Activated CD4-positive, alpha-beta T cell treated with anti-CD3 and anti-CD28 coated beads, Interleukin-2, Interleukin-6, amounts not matched to agents 100 ng/mL and 50 ng/mL, durations not matched to agents 16 hours and 8 hours (primary cell): ENCODE data around the gene MPP7.

Source experiments
- DNase-seq: peaks from one replicate; pipeline ENCODE4 v3.0.0-alpha.2; 2020

MPP7 gene

GRCh38 chr10:28304032-28304571 lies 1.2 kb upstream of the MPP7 start:
- no peak for DNase-seq

DNA sequence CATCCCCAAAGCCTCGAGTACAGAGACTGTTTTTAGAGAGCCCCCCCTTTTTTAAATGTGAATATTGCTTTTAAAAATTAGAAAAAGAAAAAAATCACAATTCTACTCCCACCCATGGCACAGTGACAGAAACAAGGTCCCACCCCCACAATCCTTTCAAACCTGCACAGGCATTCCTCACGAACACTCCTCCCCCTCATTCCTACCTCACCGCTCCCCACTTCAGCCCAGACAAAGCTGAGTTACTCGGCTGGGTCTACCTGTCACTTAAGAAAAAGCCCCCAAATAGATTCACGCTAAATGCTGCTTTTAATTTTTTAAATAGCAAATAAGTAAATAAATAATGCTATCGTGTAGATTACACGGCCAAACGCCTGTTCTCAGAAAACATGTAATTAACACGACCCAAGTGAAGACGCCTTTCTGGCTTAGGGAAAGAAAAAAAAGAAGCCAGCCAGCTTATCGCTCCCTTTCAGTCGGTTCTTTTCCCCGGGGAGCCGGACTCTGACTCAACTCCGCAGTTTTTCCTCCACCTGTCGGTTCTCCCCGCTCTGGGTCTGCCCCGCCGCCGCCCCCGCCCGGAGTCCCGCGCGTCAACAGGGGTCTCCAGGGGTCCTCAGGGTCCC lies 739 bp downstream of the MPP7 start:
- no peak for DNase-seq

- peak; percentile 16 for DNase-seq
Observed at GRCh38 chr10:28300027-28300426, 2.8 kb downstream of the MPP7 start.

- peak; percentile 55 for DNase-seq
Observed at GRCh38 chr10:28298951-28299350, 3.9 kb downstream of the MPP7 start.

GRCh38 chr10:28296023-28296422 lies 6.8 kb downstream of the MPP7 start:
- no peak for DNase-seq

DNA sequence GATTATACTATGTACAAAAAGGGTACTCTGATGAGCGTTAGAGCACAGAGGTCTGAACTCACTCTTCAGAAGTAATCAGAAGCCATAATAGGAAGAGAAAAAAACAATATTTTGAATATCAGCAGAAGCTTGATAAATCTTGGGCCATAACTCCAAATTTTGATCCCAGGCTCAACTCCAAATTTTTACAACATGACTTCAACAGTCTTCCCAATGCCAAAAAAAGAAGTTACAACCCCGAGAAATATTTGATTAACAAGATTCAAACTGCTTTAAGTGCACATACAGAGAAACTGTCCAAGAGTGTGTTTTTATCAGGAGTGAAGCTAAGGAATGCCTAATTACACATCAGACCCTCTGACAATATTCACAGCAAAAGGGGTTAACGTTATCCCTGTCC lies 7.5 kb downstream of the MPP7 start:
- DNase-seq = no peak

DNA sequence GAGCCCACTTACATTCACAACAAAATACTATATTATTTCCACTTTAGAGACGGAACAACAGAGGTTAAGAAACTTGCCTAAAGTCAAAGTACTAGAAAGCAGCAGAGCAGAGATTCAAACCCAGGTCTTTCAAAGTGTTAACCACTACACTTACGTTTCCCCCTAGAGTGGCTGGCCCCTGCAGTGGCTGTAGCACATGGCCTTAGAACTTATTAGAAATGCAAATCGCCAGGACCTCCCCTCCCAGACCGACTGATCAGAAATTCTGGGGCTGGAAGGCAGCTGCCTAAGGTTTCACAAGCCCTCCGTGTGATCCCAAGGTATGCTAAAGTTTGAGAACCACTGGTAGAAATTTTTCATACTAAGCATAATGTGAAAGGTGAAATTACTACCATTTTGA lies 8.1 kb downstream of the MPP7 start:
- no peak for DNase-seq

DNA sequence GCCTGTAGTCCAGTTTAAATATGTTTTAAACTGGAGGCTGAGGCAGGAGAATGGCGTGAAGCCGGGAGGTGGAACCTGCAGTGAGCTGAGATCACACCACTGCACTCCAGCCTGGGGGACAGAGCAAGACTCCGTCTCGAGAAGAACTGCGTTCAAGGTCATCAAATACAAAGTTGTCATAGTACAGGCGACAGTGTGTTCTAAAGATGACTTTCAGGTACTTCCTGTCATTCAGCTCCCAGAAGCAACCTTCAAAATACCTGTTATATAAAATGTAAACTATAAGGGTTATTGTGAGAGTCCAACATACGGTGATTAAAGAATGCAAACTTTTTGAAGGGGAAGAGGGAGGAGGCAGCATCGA lies 8.7 kb downstream of the MPP7 start:
- DNase-seq = no peak

- no peak for DNase-seq
Observed at GRCh38 chr10:28293236-28294168, 9.4 kb downstream of the MPP7 start.

DNA sequence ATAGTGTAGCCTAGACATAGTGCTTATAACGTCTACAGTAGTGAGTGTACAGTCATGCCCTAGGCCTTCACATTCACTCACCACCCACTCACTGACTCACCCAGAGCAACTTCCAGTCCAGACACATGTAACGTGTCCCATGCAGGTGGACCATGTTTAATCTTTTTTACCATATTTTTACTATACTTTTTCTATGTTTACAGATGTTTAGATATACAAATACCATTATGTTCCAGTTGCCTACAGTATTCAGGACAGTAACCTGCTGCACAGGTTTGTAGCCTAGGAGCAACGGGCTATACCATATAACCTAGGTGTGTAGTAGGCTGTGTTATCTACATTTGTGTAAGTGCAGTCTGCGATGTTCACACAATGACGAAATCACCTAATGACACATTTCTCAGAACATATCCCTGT lies 11.0 kb downstream of the MPP7 start:
- DNase-seq = peak; percentile 30

DNA sequence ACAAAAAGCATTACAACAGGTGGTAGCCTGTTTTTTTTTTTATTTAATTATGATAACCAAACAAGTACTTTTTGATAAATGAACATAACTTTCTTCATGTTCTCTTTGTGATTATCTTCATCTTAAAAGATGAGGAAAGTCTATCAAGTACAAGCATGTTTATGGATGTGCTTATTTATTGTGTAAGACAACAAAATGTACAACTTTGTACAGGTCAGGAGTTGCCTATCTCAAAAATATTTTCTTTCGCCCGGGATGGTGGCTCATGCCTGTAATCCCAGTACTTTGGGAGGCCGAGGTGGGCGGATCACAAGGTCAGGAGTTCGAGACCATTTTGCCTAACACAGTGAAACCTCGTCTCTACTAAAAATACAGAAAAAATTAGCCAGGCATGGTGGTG lies 17.0 kb downstream of the MPP7 start:
- no peak for DNase-seq

- no peak for DNase-seq
Observed at GRCh38 chr10:28284126-28284525, 18.7 kb downstream of the MPP7 start.

- DNase-seq = no peak
Observed at GRCh38 chr10:28283251-28283650, 19.6 kb downstream of the MPP7 start.

GRCh38 chr10:28282336-28282735 lies 20.5 kb downstream of the MPP7 start:
- no peak for DNase-seq

DNA sequence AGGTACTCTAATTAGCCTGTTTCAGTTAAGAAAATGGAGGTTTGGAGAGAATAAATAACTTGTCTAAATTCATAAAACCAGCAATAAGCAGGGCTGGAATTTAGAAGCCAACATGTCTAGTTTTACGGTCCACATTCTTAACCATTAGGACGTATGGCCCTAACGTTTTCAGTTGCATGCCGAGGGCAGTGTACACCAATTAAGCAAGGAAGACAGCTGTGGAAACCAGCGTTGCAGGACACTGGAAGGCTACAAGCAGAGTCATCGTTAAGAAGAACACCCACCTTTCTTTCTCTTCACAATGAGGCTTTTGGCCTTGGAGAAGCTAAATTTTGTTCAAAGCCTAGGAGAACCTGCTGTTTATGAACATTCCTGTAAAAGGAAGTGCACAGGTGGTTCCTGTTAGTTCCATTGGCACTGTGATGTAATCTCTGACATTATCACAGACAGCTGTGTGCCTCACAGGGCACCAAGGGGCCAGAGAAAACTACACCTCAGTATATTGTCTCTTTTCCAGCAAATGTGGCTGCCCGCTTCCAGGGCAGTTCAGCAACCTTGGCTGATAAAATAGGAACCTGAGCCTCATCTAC lies 21.0 kb downstream of the MPP7 start:
- no peak for DNase-seq

GRCh38 chr10:28280652-28281051 lies 22.2 kb downstream of the MPP7 start:
- no peak for DNase-seq

- DNase-seq = no peak
Observed at GRCh38 chr10:28279878-28280277, 23.0 kb downstream of the MPP7 start.

GRCh38 chr10:28278842-28279241 lies 24.0 kb downstream of the MPP7 start:
- no peak for DNase-seq

- DNase-seq = no peak
Observed at GRCh38 chr10:28276384-28276783, 26.5 kb downstream of the MPP7 start.

DNA sequence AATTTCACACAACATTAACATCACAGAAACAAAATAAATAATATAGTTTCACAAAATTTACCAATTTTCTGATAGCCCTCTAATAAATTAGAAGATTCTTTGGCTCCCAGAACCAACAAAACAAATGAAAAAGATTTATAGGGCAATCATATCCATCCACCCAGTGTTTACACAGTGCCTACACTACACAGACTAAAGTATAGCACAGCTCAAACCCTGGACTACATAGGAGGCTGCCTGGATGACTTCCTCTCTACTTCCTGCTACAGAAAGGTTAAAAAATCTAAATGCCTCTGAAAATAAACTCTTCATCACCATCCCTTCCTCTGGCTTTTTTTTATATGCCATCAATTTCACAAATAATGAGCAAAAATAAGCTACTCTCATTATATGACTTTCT lies 28.4 kb downstream of the MPP7 start:
- no peak for DNase-seq

DNA sequence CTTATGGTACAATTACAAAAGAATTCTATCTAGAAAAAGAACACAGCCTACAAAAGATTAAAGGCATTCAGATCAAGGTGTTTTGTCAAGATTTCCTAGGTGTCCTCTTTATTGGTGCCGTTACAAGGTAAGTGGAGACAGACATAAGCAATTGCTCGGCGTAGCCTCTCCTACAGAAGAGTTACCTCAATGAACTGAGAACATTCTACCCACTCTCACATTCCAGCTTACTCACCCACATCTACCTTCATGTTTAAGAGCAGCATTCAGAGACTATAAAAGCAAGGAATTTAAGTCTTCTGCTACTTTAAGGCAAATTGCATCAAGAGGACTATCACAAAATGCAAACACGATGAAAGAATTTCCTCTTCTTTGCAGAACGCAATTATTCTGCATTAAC lies 29.5 kb downstream of the MPP7 start:
- DNase-seq = no peak

DNA sequence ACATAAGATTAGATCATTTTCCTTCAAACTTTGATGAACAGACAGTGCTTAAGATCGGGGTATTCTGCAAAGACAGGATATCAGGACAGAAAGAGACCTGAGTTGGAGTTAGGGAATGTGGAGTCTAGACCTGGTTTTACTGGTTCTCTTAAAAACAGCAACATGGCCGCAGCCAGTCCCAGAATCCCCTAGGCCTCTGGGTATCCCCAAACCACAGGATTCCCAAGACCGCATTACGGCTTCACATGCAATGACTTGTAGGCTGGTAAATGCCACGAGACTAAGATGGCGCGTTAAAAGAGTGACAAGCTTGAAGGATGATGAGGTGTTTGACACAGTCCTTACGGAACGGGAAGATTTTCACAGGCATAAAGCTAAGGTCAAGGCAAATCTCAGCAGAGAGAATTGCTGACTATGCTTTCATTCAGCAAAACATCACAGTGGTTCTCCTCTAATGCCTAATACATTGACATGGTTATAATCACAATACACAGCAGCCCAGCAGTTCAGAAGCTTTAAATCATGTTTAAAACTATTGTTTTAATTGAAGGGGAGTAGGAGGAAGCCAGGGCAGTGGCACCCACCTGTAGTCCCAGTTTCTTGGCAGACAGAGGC lies 32.9 kb downstream of the MPP7 start:
- DNase-seq = no peak

DNA sequence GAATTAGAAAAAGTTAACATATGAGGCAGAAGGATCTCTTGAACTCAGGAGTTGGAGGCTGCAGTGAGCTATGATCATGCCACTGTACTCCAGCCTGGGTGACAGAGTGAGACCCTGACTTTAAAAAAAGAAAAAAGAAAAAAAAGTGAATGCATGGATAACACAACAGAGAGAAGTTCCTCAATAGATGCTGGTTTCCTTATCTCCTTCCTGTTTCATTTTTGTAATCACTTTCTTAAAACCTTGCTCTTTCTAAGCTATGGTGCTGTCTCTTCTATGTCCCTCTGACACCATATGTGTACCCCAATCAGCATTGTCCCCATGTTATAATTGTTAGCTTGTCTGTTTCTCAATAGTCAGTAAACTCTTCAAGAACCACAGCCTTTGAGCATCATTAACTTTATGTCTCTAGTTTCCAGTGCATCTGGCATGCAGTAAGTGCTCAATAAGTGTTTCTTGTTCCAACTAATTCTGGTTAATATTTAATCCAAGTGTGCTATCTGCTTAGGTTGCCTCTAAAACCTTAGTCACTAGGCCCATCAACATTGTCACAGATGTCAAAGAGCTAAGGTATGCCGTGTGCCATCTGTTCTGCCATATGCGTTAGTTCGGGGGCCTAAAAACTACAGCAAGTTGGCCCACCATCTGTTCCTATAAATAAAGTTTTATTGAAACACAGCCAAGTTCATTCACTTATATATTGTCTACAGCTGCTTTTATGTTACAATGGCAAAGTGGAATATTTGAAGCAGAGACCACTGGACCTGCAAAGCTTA lies 36.2 kb downstream of the MPP7 start:
- no peak for DNase-seq
